ENCODE measurements around the gene SPCS1. TPM values are rescaled to one million over a fixed set of nuclear protein-coding genes. Genes with fewer than 3 reads are reported as not detected.
"Not testable (repeated sequence)": the region's sequence is repeated elsewhere in the genome, so short reads cannot be mapped to it uniquely, and the experiment has no call there.

SPCS1 gene
- total and polyA plus RNA-seq, 2 donors, result 52.0 to 152 TPM

DNA sequence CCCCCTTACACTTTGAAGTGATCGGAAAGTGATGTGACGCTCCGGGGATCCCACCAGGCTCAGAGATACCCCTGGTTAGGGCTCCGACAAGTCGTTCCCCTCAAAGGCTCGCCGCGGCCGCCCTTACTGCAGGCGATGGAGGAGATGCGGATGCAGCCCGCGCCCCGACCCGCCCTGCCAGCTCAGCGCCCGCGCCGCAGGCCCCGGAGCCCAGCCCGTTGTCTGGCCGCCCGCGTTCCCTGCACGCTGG is 543 bp upstream of the SPCS1 start:
- H3K36me3 ChIP-seq (ENCODE audit: insufficient read depth), result no peaks in the 10 kb centered on the region
- peak overlapping the region; percentile 90 for H3K27ac ChIP-seq (ENCODE audit: low read depth)
- no peaks in the 10 kb centered on the region for H3K4me1 ChIP-seq (ENCODE audit: insufficient read depth)
- H3K4me3 ChIP-seq (ENCODE audit: low read depth, low read length), result peak overlapping the region; percentile 90
- DNase-seq (ENCODE audit: extremely low spot score), result no peak
- WGBS, result under 1% methylated on average over 25 of the region's 25 CpGs

DNA sequence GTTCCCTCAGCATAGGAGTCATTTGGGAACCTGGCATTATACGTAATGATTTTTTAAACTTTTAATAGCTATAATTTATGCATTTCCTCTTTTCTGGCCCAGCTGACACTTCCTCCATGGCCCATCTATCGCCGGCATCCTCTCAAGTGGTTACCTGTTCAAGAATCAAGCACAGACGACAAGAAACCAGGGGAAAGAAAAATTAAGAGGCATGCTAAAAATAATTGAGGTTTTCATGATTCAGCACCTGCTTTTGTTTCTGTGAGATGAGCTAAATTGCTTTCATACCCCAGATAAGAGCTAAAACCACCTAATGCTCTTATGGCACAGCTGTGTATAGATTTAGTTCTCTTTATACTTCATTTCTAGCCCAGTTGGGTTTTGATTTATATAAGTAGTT is 1.7 kb downstream of the SPCS1 start:
- no peak overlapping the region for H3K27ac ChIP-seq (ENCODE audit: low read depth)
- H3K36me3 ChIP-seq (ENCODE audit: insufficient read depth), result no peaks in the 10 kb centered on the region
- no peak overlapping the region for H3K4me3 ChIP-seq (ENCODE audit: low read depth, low read length)
- H3K4me1 ChIP-seq (ENCODE audit: insufficient read depth), result no peaks in the 10 kb centered on the region
- WGBS, result 76% methylated on average over 4 of the region's 4 CpGs
- DNase-seq (ENCODE audit: extremely low spot score), result no peak

DNA sequence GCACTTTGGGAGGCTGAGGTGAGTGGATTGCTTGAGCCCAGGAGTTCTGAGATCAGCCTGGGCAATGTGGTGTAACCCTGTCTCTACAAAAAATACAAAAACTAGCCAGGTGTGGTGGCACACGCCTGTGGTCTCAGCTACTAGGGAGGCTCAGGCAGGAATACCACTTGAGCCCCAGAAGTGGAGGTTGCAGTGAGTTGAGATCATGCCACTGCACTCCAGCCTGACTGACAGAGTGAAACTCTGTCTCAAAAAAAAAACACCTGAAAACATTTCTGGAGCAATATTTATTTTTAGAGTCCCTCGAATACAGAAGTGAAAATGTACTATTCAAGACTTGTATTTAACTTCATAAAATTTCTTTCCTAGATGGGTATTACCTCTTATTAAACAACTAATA is 4.6 kb downstream of the SPCS1 start:
- Histone ChIP-seq H3K4me1 (ENCODE audit: insufficient read depth) (no peaks in the 10 kb centered on the region), H3K36me3 (ENCODE audit: insufficient read depth) (no peaks in the 10 kb centered on the region), H3K4me3 (ENCODE audit: low read depth, low read length) (no peak overlapping the region), H3K27ac (ENCODE audit: low read depth) (no peak overlapping the region)
- no peak for DNase-seq (ENCODE audit: extremely low spot score)
- 86% methylated on average over 2 of the region's 2 CpGs for WGBS

DNA sequence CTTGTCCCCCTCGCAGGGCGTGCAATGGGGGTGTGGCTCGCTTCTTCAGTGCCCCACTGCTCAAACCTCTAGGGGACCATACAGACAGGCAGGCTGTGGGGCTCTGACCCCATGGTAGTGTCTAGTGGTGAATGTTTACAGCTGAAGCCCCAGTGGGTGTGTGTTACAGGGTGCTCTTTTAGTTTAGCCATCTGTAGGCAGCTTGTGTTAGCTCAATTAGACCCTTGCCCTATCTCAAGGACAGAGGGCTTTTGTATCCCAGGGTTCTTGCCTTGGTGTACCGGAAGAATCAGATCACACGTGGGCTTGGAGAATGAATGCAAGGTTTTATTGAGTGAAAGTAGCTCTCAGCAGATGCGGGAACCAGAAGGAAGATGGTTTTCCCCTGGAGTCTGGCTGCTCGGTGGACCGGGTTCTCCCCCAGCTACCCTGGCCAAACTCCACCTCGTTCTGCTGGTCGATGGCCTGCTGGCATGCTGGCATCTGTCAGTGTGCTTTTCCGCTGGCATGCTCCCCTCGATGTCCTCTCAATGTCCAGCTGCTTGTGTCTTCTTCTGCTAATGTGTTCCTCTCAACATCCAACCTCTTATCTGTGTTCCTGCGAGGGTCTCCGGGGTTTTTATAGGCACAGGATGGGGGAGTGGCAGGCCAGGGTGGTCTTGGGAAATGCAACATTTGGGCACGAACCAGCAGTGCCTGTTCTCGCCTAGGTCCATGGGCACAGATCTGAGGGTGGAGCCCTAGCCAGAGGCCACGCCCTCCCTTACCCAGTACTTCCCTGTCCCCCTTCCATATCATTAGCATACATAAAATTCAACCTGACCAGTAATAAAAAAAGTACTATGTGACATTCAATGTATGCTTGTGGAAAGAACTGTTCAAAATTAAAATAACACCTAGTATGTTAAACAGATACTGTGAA is 6.6 kb downstream of the SPCS1 start:
- Histone ChIP-seq H3K4me1 (ENCODE audit: insufficient read depth) (no peaks in the 10 kb centered on the region), H3K4me3 (ENCODE audit: low read depth, low read length) (no peak overlapping the region), H3K27ac (ENCODE audit: low read depth) (no peak overlapping the region), H3K36me3 (ENCODE audit: insufficient read depth) (no peaks in the 10 kb centered on the region)
- 94% methylated on average over 17 of the region's 17 CpGs for WGBS
- DNase-seq (ENCODE audit: extremely low spot score), result no peak

DNA sequence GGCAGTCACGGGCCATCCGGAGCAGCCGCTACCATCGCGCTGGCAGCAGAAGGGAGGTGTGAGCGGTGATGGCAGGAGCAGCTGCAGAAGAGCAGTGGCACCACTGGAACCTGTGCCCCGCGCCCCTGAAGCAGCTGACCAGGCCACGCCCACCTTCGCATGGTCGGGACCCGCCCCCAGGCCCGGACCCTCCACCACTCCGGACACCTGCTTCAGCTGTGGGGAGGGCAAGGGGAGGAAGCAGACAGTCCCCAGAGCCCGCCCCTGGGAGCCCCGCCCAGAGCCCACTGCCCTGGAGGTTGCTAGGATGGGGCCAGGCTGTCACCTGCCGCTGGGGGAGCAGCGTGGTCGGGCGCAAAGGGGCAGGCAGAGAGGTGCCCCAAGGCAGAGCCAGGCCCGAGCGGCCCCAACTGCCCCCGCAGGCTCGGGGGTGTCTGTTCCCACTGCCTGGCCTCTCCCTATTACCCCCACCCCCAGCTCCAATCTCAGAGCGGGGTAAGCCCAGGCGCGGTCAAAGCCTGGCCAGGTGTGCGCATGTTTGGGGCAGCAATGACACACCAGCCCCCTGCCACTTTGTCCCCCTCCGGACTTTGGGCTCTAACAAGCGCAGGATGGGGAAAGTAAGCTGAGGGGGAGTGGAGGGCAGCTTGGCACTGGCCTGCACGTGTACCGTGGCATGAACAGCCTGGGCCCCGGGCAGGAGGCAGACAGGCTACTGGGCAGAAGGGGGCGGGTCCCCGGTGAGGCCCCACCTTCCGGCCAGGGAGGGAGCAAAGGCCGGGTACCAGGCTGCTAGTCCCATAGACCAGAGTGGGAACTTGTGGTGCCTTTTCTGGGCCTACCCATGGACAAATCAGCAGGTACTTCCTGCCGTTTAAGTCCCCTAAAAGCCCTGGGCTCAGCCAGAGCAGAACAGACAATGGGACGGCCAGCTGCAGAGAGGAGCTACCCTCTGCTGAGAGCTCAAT is 8.7 kb downstream of the SPCS1 start:
- H3K4me3 ChIP-seq (ENCODE audit: low read depth, low read length), result no peak overlapping the region
- H3K36me3 ChIP-seq (ENCODE audit: insufficient read depth), result no peaks in the 10 kb centered on the region
- DNase-seq (ENCODE audit: extremely low spot score), result no peak
- no peak overlapping the region for H3K27ac ChIP-seq (ENCODE audit: low read depth)
- 40% methylated on average over 39 of the region's 39 CpGs for WGBS
- no peaks in the 10 kb centered on the region for H3K4me1 ChIP-seq (ENCODE audit: insufficient read depth)

DNA sequence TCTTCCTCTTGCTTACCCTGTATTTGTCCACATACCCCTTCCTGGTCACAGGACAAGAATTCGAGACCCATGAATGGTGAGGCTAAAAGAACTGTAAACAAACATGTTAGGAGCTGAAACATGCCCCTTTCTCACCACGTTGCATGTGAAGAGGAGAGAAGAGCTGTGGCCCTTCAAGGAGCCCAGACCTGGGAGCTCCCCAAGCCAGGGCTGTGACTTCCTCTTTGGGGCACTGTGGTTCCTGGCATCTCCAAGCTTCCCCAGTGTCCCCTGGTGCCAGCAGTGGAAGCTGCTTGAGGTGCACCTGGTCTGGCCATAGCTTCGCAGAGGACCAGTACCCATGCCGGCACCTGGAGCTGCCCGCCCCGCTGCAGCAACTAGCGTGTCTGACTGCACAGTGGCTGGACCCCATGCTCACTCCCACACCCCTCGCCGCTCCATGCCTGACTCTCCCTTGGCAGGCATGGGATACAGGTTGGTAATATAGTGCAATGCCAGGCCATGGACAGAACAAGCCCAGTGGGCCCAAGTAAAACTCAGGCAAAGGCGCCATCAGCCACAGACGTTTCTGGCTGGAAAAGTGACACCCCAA is 9.9 kb downstream of the SPCS1 start:
- no peak for DNase-seq (ENCODE audit: extremely low spot score)
- 90% methylated on average over 11 of the region's 11 CpGs for WGBS

DNA sequence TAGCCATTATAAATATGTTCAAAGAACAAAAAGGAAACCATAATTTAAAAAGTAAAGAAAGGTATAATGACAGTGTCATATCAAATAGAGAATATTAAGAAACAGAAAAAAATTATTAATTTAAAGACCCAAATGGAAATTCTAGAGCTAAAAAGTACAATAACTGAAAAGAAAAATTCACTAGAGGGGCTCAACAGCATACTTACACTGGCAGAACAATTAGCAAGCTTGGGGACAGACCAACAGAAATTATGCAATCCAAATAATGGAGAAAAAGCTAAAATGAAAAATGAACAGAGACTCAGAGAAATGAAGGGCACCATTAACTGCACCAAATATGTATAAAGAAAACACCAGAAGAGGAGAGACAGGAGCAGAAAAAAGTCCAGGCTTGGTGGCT is 13.7 kb downstream of the SPCS1 start:
- no peaks in the 10 kb centered on the region for H3K36me3 ChIP-seq (ENCODE audit: insufficient read depth)
- DNase-seq (ENCODE audit: extremely low spot score), result no peak
- no peak overlapping the region for H3K4me3 ChIP-seq (ENCODE audit: low read depth, low read length)
- no peaks in the 10 kb centered on the region for H3K4me1 ChIP-seq (ENCODE audit: insufficient read depth)
- H3K27ac ChIP-seq (ENCODE audit: low read depth), result no peak overlapping the region

More for the DNA sequence above, 9.9 kb downstream of the SPCS1 start:
- no peak overlapping the region for H3K4me3 ChIP-seq (ENCODE audit: low read depth, low read length)
- H3K27ac ChIP-seq (ENCODE audit: low read depth), result no peak overlapping the region
- no peaks in the 10 kb centered on the region for H3K4me1 ChIP-seq (ENCODE audit: insufficient read depth)
- no peaks in the 10 kb centered on the region for H3K36me3 ChIP-seq (ENCODE audit: insufficient read depth)

DNA sequence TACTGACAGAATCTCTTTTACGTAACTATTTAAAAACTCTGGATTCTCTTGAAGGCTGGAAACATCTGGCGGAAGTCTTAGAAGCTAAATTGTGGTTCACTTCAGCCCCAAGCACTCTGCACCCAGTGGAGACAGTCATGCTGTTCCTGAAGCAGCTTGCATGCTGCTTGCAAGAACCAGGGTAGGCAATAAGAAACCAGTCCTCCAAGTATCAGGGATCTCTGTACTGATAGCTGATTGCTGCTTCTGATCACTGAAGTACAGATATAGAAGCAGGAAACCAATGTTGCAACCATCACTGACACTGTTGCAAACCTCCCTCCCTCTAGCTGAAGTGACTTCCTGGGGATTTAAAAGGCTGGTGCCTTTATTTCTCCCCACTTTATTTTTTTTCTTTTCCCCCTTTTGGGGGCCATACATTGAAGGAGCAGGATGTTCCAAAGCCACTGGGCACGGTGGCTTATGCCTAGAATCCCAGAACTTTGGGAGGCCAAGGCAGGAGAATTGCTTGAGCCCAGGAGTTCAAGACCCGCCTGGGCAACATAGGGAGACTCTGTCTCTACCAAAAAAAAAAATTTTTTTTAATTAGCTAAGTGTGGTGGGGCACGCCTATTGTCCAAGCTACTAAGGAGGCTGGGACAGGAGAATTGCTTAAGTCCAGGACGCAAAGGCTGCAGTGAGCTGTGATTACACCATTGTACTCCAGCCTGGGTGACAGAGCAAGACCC is 15.3 kb downstream of the SPCS1 start:
- WGBS, result 87% methylated on average over 6 of the region's 6 CpGs
- H3K4me1 ChIP-seq (ENCODE audit: insufficient read depth), result no peaks in the 10 kb centered on the region
- no peak overlapping the region for H3K4me3 ChIP-seq (ENCODE audit: low read depth, low read length)
- no peak for DNase-seq (ENCODE audit: extremely low spot score)
- H3K36me3 ChIP-seq (ENCODE audit: insufficient read depth), result no peaks in the 10 kb centered on the region
- no peak overlapping the region for H3K27ac ChIP-seq (ENCODE audit: low read depth)

DNA sequence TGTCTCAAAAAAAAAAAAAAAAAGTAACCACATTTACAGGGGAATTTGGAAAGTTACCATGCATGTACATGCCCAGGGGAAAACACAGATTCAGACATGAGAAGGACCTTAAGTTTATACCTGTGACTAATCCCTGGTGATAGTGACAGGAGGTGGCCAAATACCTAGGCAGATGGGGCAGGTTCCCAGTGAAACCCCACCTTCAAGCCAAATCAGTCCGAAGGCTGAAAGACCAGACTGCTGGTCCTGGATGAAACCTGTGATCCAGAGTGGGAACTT is 15.8 kb downstream of the SPCS1 start:
- 94% methylated on average over 1 of the region's 1 CpG for whole genome bisulfite sequencing
- H3K4me1 ChIP-seq (ENCODE audit: insufficient read depth), result no peaks in the 10 kb centered on the region
- no peak overlapping the region for H3K27ac ChIP-seq (ENCODE audit: low read depth)
- H3K36me3 ChIP-seq (ENCODE audit: insufficient read depth), result no peaks in the 10 kb centered on the region
- H3K4me3 ChIP-seq (ENCODE audit: low read depth, low read length), result no peak overlapping the region
- DNase-seq (ENCODE audit: extremely low spot score), result no peak

DNA sequence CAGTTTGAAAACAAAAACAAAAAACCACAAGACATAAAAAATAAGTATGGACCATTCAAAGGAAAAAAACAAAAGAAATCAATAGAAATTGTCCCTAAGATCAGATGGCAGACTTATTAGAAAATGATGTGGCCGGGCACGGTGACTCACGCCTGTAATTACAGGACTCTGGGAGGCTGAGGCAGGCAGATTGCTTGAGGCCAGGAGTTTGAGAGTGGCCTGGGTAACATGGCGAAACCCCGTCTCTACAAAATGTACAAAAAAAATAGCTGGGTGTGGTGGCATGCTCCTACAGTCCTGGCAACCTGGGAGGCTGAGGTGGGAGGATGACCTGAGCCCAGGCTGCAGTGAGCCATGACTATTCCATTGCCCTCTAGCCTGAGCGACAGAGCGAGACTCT is 16.6 kb downstream of the SPCS1 start:
- Histone ChIP-seq H3K27ac (ENCODE audit: low read depth) (no peak overlapping the region), H3K4me3 (ENCODE audit: low read depth, low read length) (no peak overlapping the region), H3K4me1 (ENCODE audit: insufficient read depth) (no peaks in the 10 kb centered on the region), H3K36me3 (ENCODE audit: insufficient read depth) (no peaks in the 10 kb centered on the region)
- WGBS, result 97% methylated on average over 7 of the region's 7 CpGs
- no peak for DNase-seq (ENCODE audit: extremely low spot score)

DNA sequence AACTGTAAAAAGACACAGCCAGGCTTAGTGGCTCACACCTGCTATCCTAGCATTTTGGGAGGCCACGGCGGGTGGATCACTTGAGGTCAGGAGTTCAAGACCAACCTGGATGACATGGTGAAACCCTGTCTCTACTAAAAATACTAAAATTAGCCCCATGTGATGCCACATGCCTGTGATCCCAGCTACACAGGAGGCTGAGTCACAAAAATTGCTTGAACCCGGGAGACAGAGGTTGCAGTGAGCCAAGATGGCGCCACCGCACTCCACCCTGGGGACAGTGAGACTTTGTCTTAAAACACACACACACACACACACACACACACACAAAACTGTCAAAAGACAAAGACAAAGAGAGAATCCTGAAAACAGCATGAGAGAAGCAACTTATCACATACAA is 18.0 kb downstream of the SPCS1 start:
- H3K27ac ChIP-seq (ENCODE audit: low read depth), result no peak overlapping the region
- no peaks in the 10 kb centered on the region for H3K36me3 ChIP-seq (ENCODE audit: insufficient read depth)
- H3K4me3 ChIP-seq (ENCODE audit: low read depth, low read length), result no peak overlapping the region
- no peaks in the 10 kb centered on the region for H3K4me1 ChIP-seq (ENCODE audit: insufficient read depth)
- 96% methylated on average over 5 of the region's 5 CpGs for WGBS
- no peak for DNase-seq (ENCODE audit: extremely low spot score)

DNA sequence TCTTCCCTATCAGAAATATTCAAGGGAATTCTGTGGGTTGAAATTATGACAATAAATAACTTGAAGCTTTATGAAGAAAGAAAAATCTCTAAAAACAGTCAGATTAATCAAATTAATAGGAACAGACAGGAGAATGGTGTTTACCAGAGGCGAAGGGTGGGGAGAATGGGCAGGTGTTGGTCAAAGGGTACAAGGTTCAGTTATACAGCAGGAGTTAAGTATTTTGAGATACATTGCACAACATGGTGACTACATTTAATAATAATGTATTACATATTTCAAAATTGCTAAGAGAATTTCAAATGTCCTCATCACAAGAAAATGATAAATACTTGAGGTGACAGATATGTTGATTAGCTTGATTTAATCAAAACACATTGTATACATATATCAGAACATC is 18.6 kb downstream of the SPCS1 start:
- H3K4me3 ChIP-seq (ENCODE audit: low read depth, low read length), result no peak overlapping the region
- no peaks in the 10 kb centered on the region for H3K36me3 ChIP-seq (ENCODE audit: insufficient read depth)
- no peak for DNase-seq (ENCODE audit: extremely low spot score)
- no peak overlapping the region for H3K27ac ChIP-seq (ENCODE audit: low read depth)
- 100% methylated on average over 1 of the region's 1 CpG for WGBS
- H3K4me1 ChIP-seq (ENCODE audit: insufficient read depth), result no peaks in the 10 kb centered on the region

DNA sequence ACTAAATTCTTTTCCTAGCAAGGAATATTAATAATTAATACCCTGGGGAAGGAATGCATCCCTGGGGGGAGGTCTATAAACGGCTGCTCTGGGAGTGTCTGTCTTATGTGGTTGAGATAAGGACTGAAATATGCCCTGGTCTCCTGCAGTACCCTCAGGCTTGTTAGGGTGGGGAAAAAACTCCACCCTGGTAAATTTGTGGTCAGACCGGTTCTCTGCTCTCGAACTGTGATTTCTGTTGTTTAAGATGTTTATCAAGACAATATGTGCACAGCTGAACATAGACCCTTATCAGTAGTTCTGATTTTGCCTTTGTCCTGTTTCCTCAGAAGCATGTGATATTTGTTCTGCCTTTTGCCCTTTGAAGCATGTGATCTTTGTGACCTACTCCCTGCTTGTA is 22.8 kb downstream of the SPCS1 start:
- not testable (repeated sequence) for H3K36me3 ChIP-seq (ENCODE audit: insufficient read depth); H3K4me1 ChIP-seq (ENCODE audit: insufficient read depth); H3K4me3 ChIP-seq (ENCODE audit: low read depth, low read length); H3K27ac ChIP-seq (ENCODE audit: low read depth); DNase-seq (ENCODE audit: extremely low spot score)
- 81% methylated on average over 3 of the region's 3 CpGs for WGBS
